ENCODE measurements around the gene LZTS3. TPM values are rescaled to one million over a fixed set of nuclear protein-coding genes. Genes with fewer than 3 reads are reported as not detected.

Gene LZTS3
- polyA plus RNA-seq, 1 donor (not counting 4 experiments of a cell fraction or from before 2014, with no cell fraction given) = 2.5 TPM

GRCh38 chr20:3141757-3142156, 31.6 kb downstream of the LZTS3 start:
- no peak for FAIRE-seq
- Histone ChIP-seq H3K36me3 (ENCODE audit: control insufficient read depth in 2 of 2, extremely low read depth in 1 of 2, insufficient read depth in 2 of 2, low read length in 2 of 2) (peaks cover 3% of the 10 kb centered on the region in 2 experiments), H3K79me2 (ENCODE audit: control insufficient read depth, insufficient read depth, low read length) (peaks cover 18% of the 10 kb centered on the region), H3K9me3 (ENCODE audit: control insufficient read depth, low read depth, low read length) (no peaks in the 10 kb centered on the region), H3K4me2 (ENCODE audit: control insufficient read depth, extremely low read depth, insufficient read depth, low read depth, low read length) (no peak overlapping the region), H3K27ac (ENCODE audit: control insufficient read depth, insufficient read depth, low read length) (no peak overlapping the region), H3K9me1 (ENCODE audit: control insufficient read depth, extremely low read depth, insufficient read depth, low read length) (no peaks in the 10 kb centered on the region), H2AFZ (ENCODE audit: control insufficient read depth, low read length) (no peak overlapping the region), H4K20me1 (ENCODE audit: control insufficient read depth, extremely low read depth, insufficient read depth, low read length) (no peaks in the 10 kb centered on the region), H3K27me3 (ENCODE audit: control insufficient read depth, extremely low read depth, insufficient read depth, low read length) (no peaks in the 10 kb centered on the region), H3K4me3 (ENCODE audit: control insufficient read depth in 2 of 3, extremely low read depth in 1 of 3, insufficient read depth in 2 of 3, low read depth in 1 of 3, low read length in 3 of 3) (no peak overlapping the region), H3K9ac (ENCODE audit: control insufficient read depth, extremely low read depth, insufficient read depth, low read length) (no peak overlapping the region), H3K4me1 (ENCODE audit: control insufficient read depth, extremely low read depth, insufficient read depth, low read length) (no peaks in the 10 kb centered on the region)
- dilution Hi-C loops (cut with MboI; ENCODE audit: extremely low pct_ligation_motif_present, low sequenced_read_pairs) = no loop called here
- TF ChIP-seq CTCF (optimal IDR thresholded peaks at IDR 0.05 in 1 of 3, IDR thresholded peaks at IDR 0.05 in 1 of 3, conservative IDR thresholded peaks at IDR 0.05 in 1 of 3; ENCODE audit: extremely low read depth in 1 of 3, insufficient read depth in 2 of 3, low read length in 3 of 3) (no peak), EZH2 (IDR thresholded peaks at IDR 0.05; ENCODE audit: low read length) (no peak)
- DNase-seq (ENCODE audit: low read depth, low spot score) = no peak

- FAIRE-seq (no peak), DNase-seq (ENCODE audit: low read depth, low spot score) (no peak)
- dilution Hi-C loops (cut with MboI; ENCODE audit: extremely low pct_ligation_motif_present, low sequenced_read_pairs) = no loop called here
- H3K4me3 ChIP-seq (ENCODE audit: control insufficient read depth in 2 of 3, extremely low read depth in 1 of 3, insufficient read depth in 2 of 3, low read depth in 1 of 3, low read length in 3 of 3) = no peak overlapping the region
- no peak for TF ChIP-seq CTCF (optimal IDR thresholded peaks at IDR 0.05 in 1 of 3, IDR thresholded peaks at IDR 0.05 in 1 of 3, conservative IDR thresholded peaks at IDR 0.05 in 1 of 3; ENCODE audit: extremely low read depth in 1 of 3, insufficient read depth in 2 of 3, low read length in 3 of 3)
- TF ChIP-seq EZH2 (IDR thresholded peaks at IDR 0.05; ENCODE audit: low read length) = no peak
- no peaks in the 10 kb centered on the region for H3K9me1 ChIP-seq (ENCODE audit: control insufficient read depth, extremely low read depth, insufficient read depth, low read length)
- peaks cover 5% of the 10 kb centered on the region for H4K20me1 ChIP-seq (ENCODE audit: control insufficient read depth, extremely low read depth, insufficient read depth, low read length)
- H3K36me3 ChIP-seq (ENCODE audit: control insufficient read depth in 2 of 2, extremely low read depth in 1 of 2, insufficient read depth in 2 of 2, low read length in 2 of 2) = peaks cover 0 to 2% of the 10 kb centered on the region in 2 experiments
- no peak overlapping the region for H3K27ac ChIP-seq (ENCODE audit: control insufficient read depth, insufficient read depth, low read length)
- no peaks in the 10 kb centered on the region for H3K9me3 ChIP-seq (ENCODE audit: control insufficient read depth, low read depth, low read length)
- no peak overlapping the region for H2AFZ ChIP-seq (ENCODE audit: control insufficient read depth, low read length)
- H3K4me1 ChIP-seq (ENCODE audit: control insufficient read depth, extremely low read depth, insufficient read depth, low read length) = no peaks in the 10 kb centered on the region
- H3K4me2 ChIP-seq (ENCODE audit: control insufficient read depth, extremely low read depth, insufficient read depth, low read depth, low read length) = no peak overlapping the region
- H3K79me2 ChIP-seq (ENCODE audit: control insufficient read depth, insufficient read depth, low read length) = peaks cover 6% of the 10 kb centered on the region
- no peaks in the 10 kb centered on the region for H3K27me3 ChIP-seq (ENCODE audit: control insufficient read depth, extremely low read depth, insufficient read depth, low read length)
- H3K9ac ChIP-seq (ENCODE audit: control insufficient read depth, extremely low read depth, insufficient read depth, low read length) = no peak overlapping the region
Observed at GRCh38 chr20:3137492-3137891, 35.9 kb downstream of the LZTS3 start.

All from keratinocyte (primary cell).